ENCODE results near the gene KRTAP1-5. TPM values are rescaled to one million over a fixed set of nuclear protein-coding genes. Genes with fewer than 3 reads are reported as not detected.
"Not testable (repeated sequence)": the region's sequence is repeated elsewhere in the genome, so short reads cannot be mapped to it uniquely, and the experiment has no call there.

Gene KRTAP1-5
- total RNA-seq, 1 experiment from 2014 or later = not detected

GRCh38 chr17:41058741-41059140 is 31.7 kb upstream of the KRTAP1-5 start:
- Histone ChIP-seq H3K79me2 (ENCODE audit: low read depth) (no peaks in the 10 kb centered on the region), H3K27ac (peak overlapping the region; percentile 88), H3F3A (ENCODE audit: insufficient read depth, low read depth) (peaks cover 26% of the 10 kb centered on the region), H3K9me3 (ENCODE audit: insufficient read depth, low read depth) (no peaks in the 10 kb centered on the region; the same call in 1 of the 2 replicates), H3K27me3 (ENCODE audit: insufficient read depth, low read depth) (no peaks in the 10 kb centered on the region), H4K20me1 (ENCODE audit: insufficient read depth) (no peaks in the 10 kb centered on the region), H3K4me2 (peak overlapping the region; percentile 43), H3K4me1 (replicated peaks; ENCODE audit: insufficient read depth) (peaks cover 43% of the 10 kb centered on the region), H3K9me2 (ENCODE audit: insufficient read depth) (no peaks in the 10 kb centered on the region), H2AFZ (no peak overlapping the region), H3K4me3 (no peak overlapping the region), H3K36me3 (ENCODE audit: low read depth) (0 out of 2 replicates have a peak, but pooled peaks cover 5% of the 10 kb centered on the region)
- peak in 1 of 2 experiments; percentile 72 for DNase-seq
- TF ChIP-seq EZH2 (IDR thresholded peaks at IDR 0.05; ENCODE audit: low read depth) = no peak
- TF ChIP-seq, protein P1, sequence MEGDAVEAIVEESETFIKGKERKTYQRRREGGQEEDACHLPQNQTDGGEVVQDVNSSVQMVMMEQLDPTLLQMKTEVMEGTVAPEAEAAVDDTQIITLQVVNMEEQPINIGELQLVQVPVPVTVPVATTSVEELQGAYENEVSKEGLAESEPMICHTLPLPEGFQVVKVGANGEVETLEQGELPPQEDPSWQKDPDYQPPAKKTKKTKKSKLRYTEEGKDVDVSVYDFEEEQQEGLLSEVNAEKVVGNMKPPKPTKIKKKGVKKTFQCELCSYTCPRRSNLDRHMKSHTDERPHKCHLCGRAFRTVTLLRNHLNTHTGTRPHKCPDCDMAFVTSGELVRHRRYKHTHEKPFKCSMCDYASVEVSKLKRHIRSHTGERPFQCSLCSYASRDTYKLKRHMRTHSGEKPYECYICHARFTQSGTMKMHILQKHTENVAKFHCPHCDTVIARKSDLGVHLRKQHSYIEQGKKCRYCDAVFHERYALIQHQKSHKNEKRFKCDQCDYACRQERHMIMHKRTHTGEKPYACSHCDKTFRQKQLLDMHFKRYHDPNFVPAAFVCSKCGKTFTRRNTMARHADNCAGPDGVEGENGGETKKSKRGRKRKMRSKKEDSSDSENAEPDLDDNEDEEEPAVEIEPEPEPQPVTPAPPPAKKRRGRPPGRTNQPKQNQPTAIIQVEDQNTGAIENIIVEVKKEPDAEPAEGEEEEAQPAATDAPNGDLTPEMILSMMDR (conservative IDR thresholded peaks at IDR 0.05) = no peak
- intact Hi-C loops (cut with micrococcal nuclease; ENCODE audit: unreplicated experiment) = no loop called here
- BruUV-seq (replicated peaks) = no TSS peak
- ChIA-PET CTCF (no interaction called here), POLR2A (ENCODE audit: unreplicated experiment) (interaction anchor here (0.6 kb wide), 4 partner anchors 156 to 594 kb away, joined by 3 to 7 read pairs (median 6); partner anchors contain the start of gene KRT19)

DNA sequence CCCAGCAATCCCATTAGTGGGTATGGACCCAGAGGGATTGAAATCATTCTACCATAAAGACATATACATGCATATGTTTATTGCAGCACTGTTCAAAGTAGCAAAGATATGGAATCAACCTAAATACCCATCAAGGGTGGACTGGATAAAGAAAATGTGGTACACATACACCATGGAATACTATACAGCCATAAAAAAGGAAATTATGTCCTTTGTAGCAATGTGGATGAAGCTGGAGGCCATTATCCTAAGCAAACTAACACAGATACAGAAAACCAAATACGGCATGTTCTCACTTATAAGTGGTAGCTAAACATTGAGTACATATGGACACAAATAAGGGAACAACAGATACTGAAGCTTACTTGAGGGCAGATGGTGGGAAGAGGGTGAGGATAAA is 30.5 kb upstream of the KRTAP1-5 start:
- Histone ChIP-seq H3K36me3 (ENCODE audit: low read depth) (0 out of 2 replicates have a peak, but pooled peaks cover 5% of the 10 kb centered on the region), H4K20me1 (ENCODE audit: insufficient read depth) (no peaks in the 10 kb centered on the region), H3K27ac (no peak overlapping the region), H3F3A (ENCODE audit: insufficient read depth, low read depth) (peaks cover 26% of the 10 kb centered on the region), H2AFZ (no peak overlapping the region), H3K4me1 (replicated peaks; ENCODE audit: insufficient read depth) (peaks cover 42% of the 10 kb centered on the region), H3K9me3 (ENCODE audit: insufficient read depth, low read depth) (peaks cover 9% of the 10 kb centered on the region; the same call in 1 of the 2 replicates), H3K4me3 (no peak overlapping the region), H3K4me2 (no peak overlapping the region), H3K9me2 (ENCODE audit: insufficient read depth) (no peaks in the 10 kb centered on the region), H3K27me3 (ENCODE audit: insufficient read depth, low read depth) (no peaks in the 10 kb centered on the region), H3K79me2 (ENCODE audit: low read depth) (no peaks in the 10 kb centered on the region)
- TF ChIP-seq, protein P1 (conservative IDR thresholded peaks at IDR 0.05) = no peak
- TF ChIP-seq EZH2 (IDR thresholded peaks at IDR 0.05; ENCODE audit: low read depth) = no peak
- CTCF ChIA-PET = interaction anchor here (0.6 kb wide), 1 partner anchor 97 kb away, joined by 4 read pairs; no protein-coding TSS in a partner anchor
- no TSS peak for BruUV-seq (replicated peaks)
- no peak for DNase-seq
- POLR2A ChIA-PET (ENCODE audit: unreplicated experiment) = no interaction called here
- intact Hi-C loops (cut with micrococcal nuclease; ENCODE audit: unreplicated experiment) = no loop called here

- H3K4me1 ChIP-seq (replicated peaks; ENCODE audit: insufficient read depth) = peaks cover 24% of the 10 kb centered on the region
- H3K27ac ChIP-seq; H3K4me3 ChIP-seq; CTCF ChIA-PET; H3K9me2 ChIP-seq (ENCODE audit: insufficient read depth); DNase-seq; H3K4me2 ChIP-seq; H4K20me1 ChIP-seq (ENCODE audit: insufficient read depth); H3K27me3 ChIP-seq (ENCODE audit: insufficient read depth, low read depth); POLR2A ChIA-PET (ENCODE audit: unreplicated experiment); intact Hi-C loops (cut with micrococcal nuclease; ENCODE audit: unreplicated experiment); H3K79me2 ChIP-seq (ENCODE audit: low read depth); H3K9me3 ChIP-seq (ENCODE audit: insufficient read depth, low read depth); H3K36me3 ChIP-seq (ENCODE audit: low read depth); BruUV-seq (replicated peaks); H2AFZ ChIP-seq: not testable (repeated sequence)
- H3F3A ChIP-seq (ENCODE audit: insufficient read depth, low read depth) = peaks cover 18% of the 10 kb centered on the region
Observed at GRCh38 chr17:41055130-41055529, 28.1 kb upstream of the KRTAP1-5 start, which contains the start of gene KRTAP2-2. Gene KRTAP2-2 (minus strand): TSS chr17:41055230. CDS start chr17:41055211, 19 bp downstream.

- H3K9me3 ChIP-seq (ENCODE audit: insufficient read depth, low read depth); CTCF ChIA-PET; H3K9me2 ChIP-seq (ENCODE audit: insufficient read depth); H4K20me1 ChIP-seq (ENCODE audit: insufficient read depth); DNase-seq; H3K27ac ChIP-seq; H3K4me2 ChIP-seq; H3K36me3 ChIP-seq (ENCODE audit: low read depth); BruUV-seq (replicated peaks); POLR2A ChIA-PET (ENCODE audit: unreplicated experiment); H3K4me3 ChIP-seq; H3K79me2 ChIP-seq (ENCODE audit: low read depth); intact Hi-C loops (cut with micrococcal nuclease; ENCODE audit: unreplicated experiment); H3K27me3 ChIP-seq (ENCODE audit: insufficient read depth, low read depth); H2AFZ ChIP-seq: not testable (repeated sequence)
- peaks cover 27% of the 10 kb centered on the region for H3K4me1 ChIP-seq (replicated peaks; ENCODE audit: insufficient read depth)
- peaks cover 21% of the 10 kb centered on the region for H3F3A ChIP-seq (ENCODE audit: insufficient read depth, low read depth)
Observed at GRCh38 chr17:41054556-41054955, 27.5 kb upstream of the KRTAP1-5 start.

Measured in PC-9 (cell line).